GM21529 (cell line): Measurements from ENCODE around the gene OPCML.

ENCODE experiments used
- ATAC-seq: cut with Tn5 transposase; IDR thresholded peaks from one replicate; pipeline ENCODE4 v1.9.1; 2021; ENCODE audit not compliant: unreplicated experiment

The OPCML gene

DNA sequence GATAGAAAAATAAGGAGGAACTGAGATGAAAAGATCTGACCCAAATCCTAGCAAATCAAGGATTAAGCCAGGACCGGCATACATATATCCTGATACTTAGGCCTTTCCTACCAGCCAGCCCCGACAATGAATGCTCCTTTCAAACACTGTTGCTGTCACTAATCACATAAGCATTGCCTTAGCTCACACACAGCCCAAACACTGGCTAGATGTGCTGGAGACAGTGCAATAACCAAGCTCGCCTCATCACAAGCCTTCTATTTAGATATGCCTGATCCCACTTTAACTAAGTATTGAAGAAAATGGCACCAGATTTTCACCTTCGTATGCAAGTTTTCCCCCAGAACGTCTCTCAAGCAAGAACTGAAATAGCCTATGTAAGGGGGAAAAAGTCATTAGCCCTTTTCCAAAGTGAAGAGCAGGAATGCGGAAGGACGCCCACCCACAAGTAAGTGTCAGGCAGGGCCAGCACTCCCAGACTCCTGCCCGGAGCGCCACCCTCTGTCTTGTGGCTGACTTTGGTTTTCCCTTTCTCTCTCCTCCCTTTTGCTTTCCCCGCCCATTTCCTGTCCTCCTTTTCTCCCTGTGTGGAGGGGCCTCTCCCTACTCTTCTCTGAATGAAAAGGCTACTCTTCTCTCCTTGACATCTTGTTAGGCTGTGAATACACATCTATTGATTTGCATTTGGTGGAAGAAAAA lies 8.9 kb upstream of the OPCML start:
- ATAC-seq, result no peak

DNA sequence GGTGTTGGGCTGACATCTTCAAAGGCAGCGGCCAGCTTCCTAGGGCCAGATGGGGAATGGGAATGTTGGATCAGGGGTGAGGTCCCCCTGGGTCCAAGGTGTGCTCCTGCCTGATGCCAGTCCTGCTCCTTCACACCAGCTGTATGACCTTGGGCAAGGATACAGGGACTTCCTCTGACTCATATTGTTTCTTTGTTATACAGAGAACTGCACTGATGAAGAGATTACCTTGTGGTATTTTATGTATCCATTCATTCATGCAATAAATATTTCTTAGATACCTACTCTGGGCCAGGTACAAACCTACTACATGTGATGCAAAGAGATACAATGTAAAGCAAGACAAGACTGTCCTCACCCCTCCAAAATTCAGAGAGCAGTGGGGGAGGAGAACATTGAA lies 3.9 kb upstream of the OPCML start:
- no peak for ATAC-seq

DNA sequence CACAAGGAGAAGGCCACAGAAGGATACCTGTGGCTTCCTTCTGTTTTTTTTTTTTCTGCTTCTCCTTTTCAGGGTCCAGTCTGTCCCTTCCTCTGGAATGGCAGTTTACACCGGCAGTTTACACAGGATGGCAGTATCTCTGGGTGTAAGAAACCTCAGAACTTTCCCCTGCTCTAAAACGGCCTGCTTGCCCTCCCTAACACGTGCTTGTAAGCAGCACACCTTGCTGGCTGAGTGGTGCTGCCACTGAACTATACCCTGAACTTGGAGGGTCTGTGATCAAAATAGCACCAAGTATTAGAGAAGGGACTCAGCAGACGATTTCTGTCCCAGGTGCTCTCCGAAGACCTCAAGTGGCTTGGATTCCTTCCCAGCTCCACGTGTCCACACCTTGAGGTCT lies 904 bp upstream of the OPCML start:
- ATAC-seq, result no peak

DNA sequence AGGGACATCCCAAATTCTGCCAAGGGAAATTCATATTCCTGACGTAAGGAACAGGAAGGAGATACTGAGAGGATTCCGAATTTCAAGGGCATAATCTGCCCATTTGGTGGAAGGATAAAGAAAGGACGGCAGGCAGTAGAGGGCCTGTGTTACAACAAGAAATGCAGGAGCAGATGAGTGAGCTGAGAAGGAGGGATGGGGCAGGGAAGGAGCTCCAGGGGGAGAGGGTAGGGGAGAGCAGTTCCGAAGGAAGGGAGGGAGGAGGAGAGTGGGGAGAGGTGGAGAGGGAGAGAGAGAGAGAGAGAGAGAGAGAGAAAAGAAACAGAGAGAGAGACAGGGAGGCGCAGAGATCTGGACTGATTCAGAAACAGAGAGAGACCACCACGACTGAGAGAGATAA lies 843 bp downstream of the OPCML start:
- no peak for ATAC-seq

DNA sequence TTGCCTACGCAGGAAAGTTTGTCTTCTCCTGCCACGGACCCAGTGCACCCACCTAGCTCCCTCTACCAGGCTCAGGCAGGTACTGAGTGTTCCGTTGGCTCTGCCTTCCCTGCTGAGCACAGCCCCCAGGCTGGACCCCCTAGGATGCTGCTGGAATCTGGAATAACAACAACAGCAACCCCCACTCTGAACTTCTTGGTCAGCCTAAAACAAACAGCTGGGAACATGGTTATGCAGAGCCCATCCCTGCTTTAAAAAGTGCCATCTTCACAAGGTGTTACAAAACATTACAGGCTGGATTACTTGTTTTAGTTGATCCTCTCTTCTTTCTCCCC lies 1.8 kb downstream of the OPCML start:
- no peak for ATAC-seq

DNA sequence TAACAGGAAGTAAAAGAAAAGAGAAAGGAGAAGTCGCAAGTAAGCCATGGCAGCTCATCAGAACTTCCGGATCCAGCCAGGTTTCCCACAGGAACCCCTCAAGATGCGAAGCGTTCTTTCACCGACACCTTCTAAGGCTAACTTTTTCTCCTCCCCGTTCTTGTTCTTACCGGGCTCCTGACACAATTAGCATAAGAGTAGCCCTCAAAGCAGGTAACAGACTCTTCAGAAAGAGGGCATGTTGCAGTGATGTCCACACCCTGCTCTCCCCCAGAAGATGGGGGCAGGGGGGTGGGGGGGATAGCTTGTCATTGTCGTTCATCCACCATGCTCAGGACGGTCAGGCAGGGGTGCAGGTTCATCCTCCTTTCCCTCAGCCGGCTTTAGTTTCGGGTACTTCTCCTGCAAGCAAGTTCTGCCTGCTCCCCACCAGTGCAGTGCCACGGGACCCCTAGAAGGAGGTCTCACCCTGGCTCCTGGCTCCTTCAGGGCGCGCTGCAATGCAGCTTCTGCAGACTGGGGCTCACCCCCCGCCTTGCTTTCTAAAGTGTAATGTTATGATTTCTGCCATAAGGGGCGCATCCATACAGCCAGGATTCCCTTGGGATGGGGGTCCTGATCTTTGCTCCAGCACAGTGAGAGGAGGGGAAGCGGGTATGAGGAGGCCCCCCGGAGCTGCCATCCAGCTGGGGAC lies 2.3 kb downstream of the OPCML start:
- no peak for ATAC-seq

DNA sequence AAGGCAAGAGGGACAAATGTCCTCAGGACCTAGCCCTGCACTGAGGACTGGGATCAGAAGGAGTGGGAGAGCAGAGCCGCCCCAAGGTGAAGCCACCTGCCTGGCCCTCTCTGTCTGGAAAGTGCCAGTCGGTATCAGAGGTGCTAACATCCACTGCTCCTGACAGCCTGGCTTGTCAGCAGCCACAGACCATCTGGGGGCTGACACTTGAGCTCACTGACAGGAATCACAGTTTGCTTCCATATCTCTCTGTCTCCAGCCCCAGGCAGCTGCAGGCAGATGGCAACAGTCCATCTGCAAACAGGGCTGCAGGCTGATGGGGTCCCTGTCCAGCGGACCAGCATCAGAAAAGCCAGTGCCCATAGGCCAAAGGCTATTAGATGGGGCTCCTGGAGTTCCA lies 5.5 kb downstream of the OPCML start:
- no peak for ATAC-seq

DNA sequence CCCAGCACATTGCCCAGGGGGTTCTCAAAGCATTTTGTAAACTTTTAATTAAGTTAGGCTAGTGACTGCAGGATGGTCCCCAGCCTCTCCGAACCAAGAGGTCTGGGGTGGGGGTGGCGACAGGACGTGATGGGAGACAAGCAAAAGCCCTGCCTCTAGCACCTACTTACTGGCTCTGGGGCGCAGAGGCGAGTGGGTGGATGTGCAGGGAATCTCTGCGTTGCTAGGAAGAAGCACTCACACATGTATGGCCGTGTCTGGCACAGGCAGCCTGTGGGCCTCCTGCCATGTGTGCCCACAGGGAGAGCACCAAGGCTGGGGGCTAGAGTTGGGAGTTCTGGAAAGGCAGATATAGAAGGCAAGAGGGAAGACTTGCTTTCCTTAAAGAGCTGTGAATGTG lies 6.3 kb downstream of the OPCML start:
- ATAC-seq, result no peak

DNA sequence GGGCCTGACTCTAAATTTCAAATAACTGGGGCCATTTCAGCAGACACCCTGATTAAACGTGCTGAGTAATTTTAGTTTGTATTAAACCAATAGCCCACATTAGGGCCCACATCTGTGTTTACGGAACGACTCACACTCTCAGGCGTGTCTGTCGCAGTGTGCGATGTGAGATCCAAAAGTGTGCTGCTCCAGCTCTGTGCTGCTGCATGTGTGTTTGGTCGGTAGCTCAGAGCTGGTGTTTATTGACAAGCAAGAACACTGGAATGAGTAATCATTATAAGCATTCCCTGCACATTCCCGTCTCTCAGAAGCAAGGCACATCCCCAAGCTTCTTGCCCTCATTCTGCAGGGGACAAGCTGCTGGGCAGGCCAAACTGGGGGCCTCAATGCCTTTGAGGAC lies 7.8 kb downstream of the OPCML start:
- no peak for ATAC-seq

DNA sequence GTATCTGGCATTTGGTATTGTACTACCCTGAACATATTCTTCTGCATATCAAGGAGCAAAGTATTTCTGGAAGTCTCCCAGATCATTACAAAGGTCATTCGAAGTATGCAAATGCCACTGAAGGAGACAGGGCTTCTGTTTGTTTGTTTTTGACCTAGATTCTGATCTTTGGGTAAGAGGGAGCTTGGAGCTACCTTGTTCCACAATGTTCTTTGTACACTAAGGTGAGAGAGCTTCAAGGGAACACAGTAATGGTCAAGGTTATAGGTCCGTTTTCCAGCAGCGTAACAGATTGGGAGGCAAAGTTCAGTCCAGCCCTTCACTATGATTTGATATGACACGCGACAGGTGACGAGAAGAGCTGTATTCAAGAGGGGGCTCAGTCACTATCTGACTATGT lies 10.0 kb downstream of the OPCML start:
- no peak for ATAC-seq

DNA sequence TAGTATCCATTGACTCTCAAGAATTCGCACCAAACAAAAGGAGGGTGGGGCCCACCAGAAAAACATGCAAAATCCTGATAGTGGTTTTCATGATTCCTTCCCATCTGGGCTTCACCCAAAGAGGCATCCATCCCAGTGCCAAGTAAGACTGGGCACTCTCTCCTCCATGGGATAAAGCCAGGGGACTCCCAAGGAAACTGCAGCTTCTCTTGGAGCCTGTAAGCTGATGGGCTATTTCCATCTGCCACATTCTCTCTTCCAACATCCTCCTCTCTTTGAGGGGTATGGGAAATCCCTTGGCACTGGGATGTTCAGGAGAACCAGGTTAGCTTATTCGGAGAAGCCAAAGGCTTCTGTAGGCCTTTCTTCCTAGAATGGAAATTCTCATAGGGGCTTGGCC lies 10.8 kb downstream of the OPCML start:
- ATAC-seq, result no peak

DNA sequence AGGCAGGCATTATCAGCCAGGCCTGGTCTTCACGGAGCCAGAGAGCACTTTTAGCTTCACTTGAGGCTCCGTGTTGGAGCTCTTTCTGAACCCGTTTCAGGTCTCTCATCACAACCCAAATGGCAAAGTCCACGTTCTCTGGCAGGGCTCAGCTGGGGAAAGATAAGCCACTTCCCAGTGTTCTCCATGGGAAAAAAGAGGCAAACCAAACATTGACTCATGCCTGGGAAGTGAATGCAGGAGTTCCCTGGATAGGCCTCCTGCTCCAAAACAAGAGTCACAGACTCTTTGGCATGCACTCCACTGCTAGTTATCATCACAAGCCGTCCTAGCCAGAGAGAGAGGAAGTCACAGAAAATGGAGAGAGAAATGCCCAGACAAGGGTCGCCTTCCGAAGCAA lies 11.6 kb downstream of the OPCML start:
- ATAC-seq, result no peak

DNA sequence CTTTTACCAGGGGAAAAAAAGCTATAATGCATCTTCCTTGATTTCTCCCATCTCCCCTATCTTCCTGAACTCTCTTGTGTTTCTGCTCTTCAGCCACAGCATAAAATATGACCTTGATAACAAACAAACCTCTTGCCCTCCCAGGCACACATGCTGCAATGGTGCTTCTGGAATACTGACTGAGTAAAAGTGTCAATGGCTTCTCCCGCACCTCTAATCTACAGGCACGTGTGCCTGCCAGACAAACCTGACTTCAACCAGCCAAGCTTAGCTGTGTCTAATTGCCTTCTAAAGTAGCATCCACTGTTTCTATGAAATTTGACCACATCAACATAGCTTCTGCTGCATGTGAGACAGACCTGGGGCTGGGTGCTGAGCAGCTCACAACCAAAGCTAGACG lies 12.7 kb downstream of the OPCML start:
- no peak for ATAC-seq

DNA sequence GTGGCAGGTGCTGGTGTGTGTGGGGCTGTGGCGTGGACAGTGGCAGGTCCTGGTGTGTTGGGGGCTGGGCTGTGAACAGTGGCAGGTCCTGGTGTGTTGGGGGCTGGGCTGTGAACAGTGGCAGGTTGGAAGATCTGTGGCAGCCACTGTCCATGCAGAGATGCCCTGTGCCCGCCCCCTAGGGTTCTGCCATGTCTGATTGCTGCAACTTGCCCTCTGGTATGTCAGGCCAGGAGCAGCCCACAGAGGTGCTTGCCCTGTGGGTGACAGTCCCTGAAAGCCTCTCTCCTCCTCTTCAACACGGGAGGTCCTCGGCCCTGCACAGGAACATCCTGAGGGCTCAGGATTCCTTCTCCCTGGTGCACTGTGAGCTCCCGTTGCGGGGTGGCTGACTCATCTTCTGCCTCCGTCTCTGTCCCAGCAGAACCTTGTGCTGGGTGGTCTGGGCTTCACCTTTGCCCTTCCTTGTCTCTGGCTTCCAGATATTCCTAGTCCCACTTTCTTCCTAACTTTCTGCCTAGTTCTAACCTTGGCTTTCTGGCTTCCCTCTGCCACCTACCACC lies 13.5 kb downstream of the OPCML start:
- no peak for ATAC-seq

DNA sequence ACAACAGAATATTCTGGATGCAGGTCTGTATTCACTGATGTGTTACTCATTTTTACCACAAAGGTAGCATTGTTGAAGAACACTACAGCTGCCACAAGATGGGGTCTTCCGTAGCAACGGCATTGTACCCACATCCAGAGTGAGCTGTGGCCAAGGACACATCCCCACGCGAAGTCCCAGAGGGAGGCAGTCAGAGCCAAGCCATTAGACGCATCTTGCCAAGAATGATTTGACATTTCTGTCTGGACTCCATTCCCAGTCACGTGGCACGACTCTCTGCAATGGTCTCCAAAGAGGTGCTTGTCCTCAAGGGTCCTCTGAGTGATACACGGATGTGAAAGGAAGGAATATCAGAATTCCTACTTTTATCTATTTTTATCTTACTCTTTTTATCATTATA lies 15.5 kb downstream of the OPCML start:
- ATAC-seq, result no peak

DNA sequence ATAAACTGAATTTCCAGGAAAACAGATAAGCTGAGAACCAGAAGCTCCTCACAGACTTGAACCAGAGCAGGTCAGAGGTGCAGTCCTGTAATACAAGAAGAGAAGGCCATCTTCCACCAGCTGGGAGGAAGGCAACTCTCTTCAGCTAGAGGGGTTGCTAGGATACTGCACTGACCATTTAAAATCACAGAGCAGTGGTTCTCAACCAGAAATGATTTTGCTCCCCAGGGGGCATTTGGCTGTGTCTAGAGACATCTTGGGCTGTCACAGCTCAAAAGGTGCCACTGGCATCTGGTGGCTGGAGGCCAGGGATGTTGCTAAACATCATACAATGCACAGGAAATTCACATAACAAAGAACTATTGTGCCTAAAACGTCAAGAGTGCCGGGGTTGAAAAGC lies 17.2 kb downstream of the OPCML start:
- ATAC-seq, result no peak

DNA sequence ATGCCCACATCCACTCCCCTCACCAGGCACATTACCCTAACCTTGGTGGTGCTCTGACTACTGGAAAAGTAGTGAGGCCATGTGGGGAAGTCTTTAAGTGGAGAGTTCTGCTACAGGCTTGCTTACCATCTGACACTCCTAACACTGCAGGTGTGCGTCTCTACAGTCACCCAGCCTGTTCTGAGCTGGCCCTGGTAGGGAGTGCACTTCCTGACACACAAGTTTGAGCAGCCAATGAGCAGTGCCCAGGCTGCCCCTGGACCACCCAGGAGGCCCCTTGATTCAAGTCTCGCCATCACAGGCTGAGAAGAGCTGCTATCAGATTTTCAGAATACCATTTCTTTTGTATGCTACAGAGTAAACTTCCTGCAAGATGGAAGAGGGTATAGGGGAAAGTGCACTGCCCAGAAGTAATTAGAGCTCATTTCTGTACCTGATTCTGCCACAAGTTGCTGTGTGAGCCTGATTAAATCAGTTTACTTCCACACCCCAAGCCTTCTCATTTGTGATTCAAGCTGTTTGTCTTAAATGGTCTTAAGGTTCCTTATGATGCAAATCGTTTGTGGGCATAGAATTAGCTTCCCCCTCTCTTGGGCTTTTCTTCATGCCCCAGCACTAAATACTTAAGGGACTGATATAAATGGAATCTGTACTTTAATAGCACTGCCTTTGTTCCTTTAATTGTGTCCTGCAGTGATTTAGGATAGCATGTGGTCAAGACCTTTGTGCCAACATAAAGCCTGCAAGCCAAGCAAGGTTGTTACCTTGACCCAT lies 22.2 kb downstream of the OPCML start:
- no peak for ATAC-seq

DNA sequence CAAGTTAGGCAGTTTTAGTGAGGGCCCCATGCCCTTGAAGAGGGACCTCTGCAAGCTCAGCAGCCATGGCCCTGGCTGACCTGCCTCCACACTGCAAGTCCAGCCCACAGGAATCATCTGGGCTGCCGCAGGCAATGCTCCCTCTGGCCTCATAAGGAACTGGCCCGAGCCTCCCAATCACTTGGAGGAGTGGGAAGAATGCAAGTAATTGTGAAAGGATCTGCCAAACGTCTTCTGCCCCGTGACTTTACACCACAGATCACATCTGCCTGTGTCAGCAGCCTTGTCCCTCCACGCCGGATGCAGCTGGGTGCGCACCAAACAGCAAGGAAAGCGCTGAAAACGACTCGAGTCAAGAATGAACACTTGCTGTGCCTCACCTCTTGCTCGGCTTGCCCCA lies 23.8 kb downstream of the OPCML start:
- no peak for ATAC-seq

DNA sequence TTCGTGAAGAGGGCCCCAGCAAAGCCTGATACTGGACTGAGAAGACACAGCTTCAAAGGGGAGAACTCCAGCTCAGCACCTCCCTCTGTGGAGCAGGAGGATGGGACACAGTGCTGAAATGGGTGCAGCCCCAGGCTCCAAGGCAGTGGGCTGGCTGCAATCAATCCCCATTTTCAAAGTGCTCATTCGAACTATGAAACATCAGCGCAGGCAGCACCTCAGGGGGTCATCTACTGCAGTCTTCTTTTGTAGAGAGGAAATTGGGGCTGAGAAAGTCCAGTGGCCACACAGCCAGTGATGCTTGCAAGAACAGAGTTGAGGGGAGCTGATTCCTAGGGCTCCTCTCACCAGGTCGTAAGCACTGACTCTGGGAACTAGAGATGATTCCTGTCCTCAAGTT lies 25.1 kb downstream of the OPCML start:
- no peak for ATAC-seq

DNA sequence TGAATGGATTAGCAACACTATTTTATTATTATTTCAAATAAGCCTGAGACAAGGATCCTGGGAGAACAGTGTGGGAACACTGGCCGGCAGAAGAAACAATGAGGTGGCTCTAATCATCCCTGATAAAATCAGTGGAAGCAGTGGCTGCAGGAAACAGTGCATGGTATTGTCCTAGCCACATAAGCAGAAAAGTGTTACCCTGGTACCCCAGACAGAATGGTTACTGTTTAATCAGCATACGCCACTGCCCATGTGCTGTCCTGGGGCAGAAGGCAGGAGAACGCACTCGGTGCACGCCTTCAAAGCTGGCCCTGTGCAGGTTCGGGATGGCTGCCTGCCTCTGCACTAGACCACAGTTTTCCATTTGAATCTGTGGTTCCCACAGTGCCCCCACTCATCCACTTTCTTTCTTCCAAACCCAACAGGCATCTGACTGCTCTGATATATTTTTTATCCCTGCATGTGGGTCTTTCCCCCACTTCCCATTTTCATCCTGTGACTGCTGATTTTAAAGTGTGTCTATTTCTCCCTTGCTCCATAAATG lies 25.7 kb downstream of the OPCML start:
- ATAC-seq, result no peak

DNA sequence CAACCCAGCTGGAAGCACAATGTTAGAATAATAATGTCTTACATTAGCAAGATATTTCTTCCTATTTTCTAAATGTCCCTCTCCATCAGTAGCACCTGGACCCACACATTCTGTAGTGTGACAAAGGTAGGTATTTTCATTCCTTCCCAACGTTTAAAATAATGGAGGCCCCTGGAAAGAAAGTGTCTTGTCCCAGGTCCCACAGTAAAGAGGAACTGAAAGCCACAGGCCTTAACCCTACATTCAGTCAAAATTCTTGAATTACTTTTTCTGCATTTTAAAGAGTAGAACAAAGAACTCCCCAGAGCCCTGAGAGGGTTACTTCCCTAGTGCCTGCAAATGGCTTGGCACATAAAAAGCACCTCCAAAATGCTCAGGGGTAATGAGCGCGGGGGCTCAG lies 26.3 kb downstream of the OPCML start:
- peak; percentile 90 for ATAC-seq

DNA sequence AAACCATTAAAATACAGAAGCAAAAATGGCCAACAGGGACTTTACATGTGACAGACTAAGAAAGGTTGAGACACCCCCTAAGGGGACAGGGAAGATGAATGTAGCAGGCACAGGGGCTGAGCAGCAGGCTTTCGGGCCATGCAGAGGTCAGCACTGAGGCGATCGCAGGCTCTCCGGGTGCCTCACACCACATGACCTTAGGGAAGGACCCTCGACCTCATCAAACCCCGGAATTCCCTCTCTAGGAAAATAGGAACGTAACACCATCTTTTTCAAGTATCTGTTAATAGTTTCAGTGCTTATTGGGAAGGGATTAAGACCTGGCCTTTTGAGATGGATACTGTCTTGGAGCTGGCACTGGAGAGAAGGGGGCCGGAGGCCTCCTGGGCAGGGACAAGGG lies 27.4 kb downstream of the OPCML start:
- no peak for ATAC-seq
